GM12878 (cell line): ENCODE results near the gene NAT14. TPM values are rescaled to one million over a fixed set of nuclear protein-coding genes. Genes with fewer than 3 reads are reported as not detected.

Experiments used
- ATAC-seq: fragments of 200-7000 bp; cut with Tn5 transposase; 3 replicates; pipeline ENCODE4 v1.9.1; 2020; ENCODE audit warnings: mild to moderate bottlenecking, moderate library complexity
- BruUV-seq: library from RNA; stranded (reverse); fragments of 400-500 nt; replicated peaks from 2 replicates; lab custom pipeline; 2021; lab: Mats Ljungman, UMichigan
- CTCF ChIA-PET: fragments of 300-600 bp; sonication (Branson Sonifier 250); formaldehyde crosslinking; extraction: SDS; loops from one replicate; lab custom pipeline; 2021; ENCODE audit warnings: inconsistent platforms; lab: Yijun Ruan, JAX
- POLR2A ChIA-PET: fragments of 350-600 bp; formaldehyde crosslinking; extraction: SDS; loops from one replicate; lab custom pipeline; 2021; ENCODE audit warnings: inconsistent platforms; lab: Charles Lee
- RAD21 ChIA-PET: fragments of 300-600 bp; sonication (Branson Sonifier 250); formaldehyde crosslinking; loops from one replicate; lab custom pipeline; 2023; ENCODE audit warnings: antibody characterized with exemption; ENCODE audit not compliant: unreplicated experiment; lab: Charles Lee
- SMC1A ChIA-PET: fragments of 300-600 bp; sonication (Branson Sonifier 250); formaldehyde crosslinking; loops from one replicate; lab custom pipeline; 2023; ENCODE audit not compliant: unreplicated experiment, uncharacterized antibody; lab: Charles Lee
- DNase-seq: peaks from one replicate; pipeline ENCODE4 v3.0.0-alpha.2; 2011; ENCODE audit warnings: low read depth, low spot score
- FAIRE-seq: peaks from 3 replicates; lab custom pipeline; 2011; peaks lifted over from hg19 to GRCh38; lab: Jason Lieb, UNC
- H2AFZ ChIP-seq: 2 replicates; pipeline ENCODE4 v1.6.0; 2011; ENCODE audit warnings: low read depth, low read length, control low read depth; ENCODE audit not compliant: control insufficient read depth
- H3K27ac ChIP-seq: 2 replicates; pipeline ENCODE4 v1.5.1; 2011; ENCODE audit warnings: control low read depth; ENCODE audit not compliant: control insufficient read depth, insufficient read depth
- H3K27me3 ChIP-seq, 2 experiments: replicated peaks in 1 of 2; 2 replicates each; pipeline versions ENCODE4 v1.6.0 to v1.6.1; 2011; ENCODE audit warnings: low read length in 1 of 2; ENCODE audit not compliant: control insufficient read depth in 2 of 2, insufficient read depth in 2 of 2
- H3K36me3 ChIP-seq, 2 experiments: 2 replicates each; pipeline ENCODE4 v1.5.1; 2011; ENCODE audit warnings: low read length in 1 of 2; ENCODE audit not compliant: control insufficient read depth in 2 of 2, insufficient read depth in 2 of 2
- H3K4me1 ChIP-seq: 2 replicates; pipeline ENCODE4 v1.6.1; 2011; ENCODE audit warnings: mild to moderate bottlenecking, low read length, moderate library complexity, mixed read lengths; ENCODE audit not compliant: control insufficient read depth, insufficient read depth
- H3K4me2 ChIP-seq: 2 replicates; pipeline ENCODE4 v1.6.0; 2011; ENCODE audit warnings: control low read depth; ENCODE audit not compliant: control insufficient read depth, insufficient read depth
- H3K4me3 ChIP-seq: fragments of 200-600 bp; sonication (generic); 2 replicates; pipeline ENCODE4 v1.5.1; 2016
- H3K79me2 ChIP-seq: 2 replicates; pipeline ENCODE4 v1.6.0; 2011; ENCODE audit warnings: low read length; ENCODE audit not compliant: control insufficient read depth, insufficient read depth
- H3K9ac ChIP-seq: 2 replicates; pipeline ENCODE4 v1.8.0; 2011; ENCODE audit warnings: low read length, control low read depth, mixed read lengths; ENCODE audit not compliant: control insufficient read depth, insufficient read depth
- H3K9me3 ChIP-seq: replicated peaks from 3 replicates; pipeline ENCODE4 v1.5.1; 2011; ENCODE audit warnings: mild to moderate bottlenecking, low read length; ENCODE audit not compliant: control insufficient read depth, insufficient read depth
- H4K20me1 ChIP-seq: 2 replicates; pipeline ENCODE4 v1.6.0; 2011; ENCODE audit not compliant: control insufficient read depth, insufficient read depth
- BRCA1 ChIP-seq: IDR thresholded peaks from 2 replicates; pipeline ENCODE4 v1.6.1; 2011; ENCODE audit warnings: low read depth, low read length, improper control_type of control experiment
- CBX5 ChIP-seq: sonication (generic); IDR thresholded peaks from 2 replicates; pipeline ENCODE4 v1.6.1; 2016; ENCODE audit warnings: low read depth, moderate library complexity, mild to moderate bottlenecking, inconsistent platforms
- E2F8 ChIP-seq: fragments of 450-650 bp; IDR thresholded peaks from 2 replicates; pipeline ENCODE4 v1.6.1; 2018; ENCODE audit warnings: mild to moderate bottlenecking, low read depth, moderate library complexity; ENCODE audit not compliant: partially characterized antibody
- ELK1 ChIP-seq: IDR thresholded peaks from 2 replicates; pipeline ENCODE4 v1.6.1; 2012; ENCODE audit warnings: low read depth, low read length, improper control_type of control experiment
- FOXM1 ChIP-seq: IDR thresholded peaks from 2 replicates; pipeline ENCODE4 v1.6.1; 2012; ENCODE audit warnings: low read depth, mild to moderate bottlenecking, inconsistent platforms, low read length, moderate library complexity
- IRF3 ChIP-seq: fragments of 450-650 bp; IDR thresholded peaks from 2 replicates; pipeline ENCODE4 v1.6.1; 2014; ENCODE audit warnings: mild to moderate bottlenecking
- MAX ChIP-seq: IDR thresholded peaks from 2 replicates; pipeline ENCODE4 v1.6.1; 2012; ENCODE audit warnings: low read depth, low read length, improper control_type of control experiment
- MYC ChIP-seq: IDR thresholded peaks from 2 replicates; pipeline ENCODE4 v1.6.1; 2011; ENCODE audit warnings: mild to moderate bottlenecking, low read length, moderate library complexity, inconsistent platforms; ENCODE audit not compliant: insufficient read depth, insufficient replicate concordance, insufficient read length, severe bottlenecking
- NFXL1 ChIP-seq: fragments of 450-650 bp; IDR thresholded peaks from 2 replicates; pipeline ENCODE4 v1.6.1; 2017; ENCODE audit warnings: antibody characterized with exemption, mild to moderate bottlenecking, borderline replicate concordance
- NR2C2 ChIP-seq: IDR thresholded peaks from 2 replicates; pipeline ENCODE4 v1.6.1; 2011; ENCODE audit warnings: borderline replicate concordance, low read depth; ENCODE audit not compliant: control insufficient read depth, insufficient read length
- PBX3 ChIP-seq: IDR thresholded peaks from 2 replicates; pipeline ENCODE4 v1.6.1; 2011; ENCODE audit warnings: mild to moderate bottlenecking, low read depth, low read length, moderate library complexity; ENCODE audit not compliant: insufficient replicate concordance
- RUNX3 ChIP-seq: IDR thresholded peaks from 2 replicates; pipeline ENCODE4 v1.6.1; 2012; ENCODE audit warnings: low read length, inconsistent platforms
- ZBTB33 ChIP-seq: fragments of 450-650 bp; IDR thresholded peaks from 2 replicates; pipeline ENCODE4 v1.6.1; 2017; ENCODE audit warnings: mild to moderate bottlenecking
- WGBS: methylation state at CpG from one replicate; pipeline ENCODE4 v1.1.6; 2016; ENCODE audit warnings: low lambda C conversion rate; ENCODE audit not compliant: insufficient replicate concordance, insufficient coverage; ENCODE audit errors: missing lambda C conversion rate; 5-methylcytosine and 5-hydroxymethylcytosine counted together
- in situ Hi-C: fragments of 300-500 bp; cut with MboI; formaldehyde crosslinking; loops from 9 replicates; pipeline ENCODE4 v1.14.3; 2018; ENCODE audit warnings: mixed read lengths
- intact Hi-C: fragments of 100-400 bp; cut with micrococcal nuclease; formaldehyde crosslinking; loops from one replicate; pipeline ENCODE4 v1.14.2; 2022; ENCODE audit not compliant: unreplicated experiment
- polyA plus RNA-seq, 11 experiments: library from polyadenylated mRNA; depleted of rRNA in 4 of 11; unstranded in 6 of 11; stranded (reverse) in 5 of 11; fragments of >200 nt; fragmentation: Nextera tagmentation in 4 of 11; fragmentation: Illumina TruSeq in 1 of 11; extraction: Ambion mirVana in 4 of 11; extraction: Trizol in 1 of 11; gene quantifications; 1 replicate in 1 of 11; 2 replicates in 10 of 11; pipeline versions ENCODE4 v1.2.1 to v1.2.3, GENCODE V29; 2011 to 2016; ENCODE audit warnings: inconsistent platforms in 2 of 11, missing spikeins in 2 of 11, low read depth in 1 of 11
- total RNA-seq, 4 experiments: library from RNA; depleted of rRNA in 3 of 4; stranded (reverse); fragments of >200 nt in 3 of 4; fragmentation: Illumina TruSeq in 1 of 4; extraction: Trizol in 1 of 4; gene quantifications; 2 replicates each; pipeline versions ENCODE4 v1.2.1 to v1.2.3, GENCODE V29; 2013 to 2021

Gene NAT14
- total and polyA plus RNA-seq, 10 of the 15 experiments (the other 5 are each of a cell fraction or from before 2014, with no cell fraction given): 0.87 to 23.6 (median 9.7) TPM

GRCh38 chr19:55447421-55448174 lies 37.4 kb upstream of the NAT14 start:
- ATAC-seq (peak; percentile 42), FAIRE-seq (no peak), DNase-seq (no peak)
- ChIA-PET RAD21 (no interaction called here), SMC1A (no interaction called here), CTCF (interaction anchor here (0.5 to 0.6 kb wide), 2 partner anchors 27 to 146 kb away, joined by 3 to 5 read pairs; no protein-coding TSS in a partner anchor), POLR2A (no interaction called here)
- H3K4me3 ChIP-seq: no peak overlapping the region
- intact Hi-C loops: no loop called here
- WGBS: 60% methylated on average over 15 of the region's 16 CpGs
- H3K79me2 ChIP-seq: no peaks in the 10 kb centered on the region
- no peaks in the 10 kb centered on the region for H3K4me1 ChIP-seq
- H3K9ac ChIP-seq: no peak overlapping the region
- no peak overlapping the region for H3K4me2 ChIP-seq
- H3K36me3 ChIP-seq: no peaks in the 10 kb centered on the region
- no peaks in the 10 kb centered on the region for H3K9me3 ChIP-seq
- peaks cover 0 to 1% of the 10 kb centered on the region in 2 experiments; a peak in 2 of 4 replicates for H3K27me3 ChIP-seq
- BruUV-seq: no TSS peak
- no peak overlapping the region for H2AFZ ChIP-seq
- H4K20me1 ChIP-seq: no peaks in the 10 kb centered on the region
- no peak overlapping the region for H3K27ac ChIP-seq
- in situ Hi-C loops: no loop called here
- TF ChIP-seq MYC: no peak
- TF ChIP-seq RUNX3: no peak
- TF ChIP-seq BRCA1: no peak
- TF ChIP-seq NFXL1: no peak
- TF ChIP-seq NR2C2: no peak
- no peak for TF ChIP-seq CBX5
- no peak for TF ChIP-seq PBX3
- no peak for TF ChIP-seq ZBTB33
- TF ChIP-seq MAX: no peak
- no peak for TF ChIP-seq IRF3
- TF ChIP-seq FOXM1: no peak
- no peak for TF ChIP-seq E2F8
- TF ChIP-seq ELK1: no peak
